Activated naive CD4-positive, alpha-beta T cell (primary cell): ENCODE measurements around the gene TNFSF8.

Source experiments
- DNase-seq, 4 experiments: peaks; one replicate each; lab custom pipeline; 2025; lab: John Stamatoyannopoulos, UW

TNFSF8 gene, protein sequence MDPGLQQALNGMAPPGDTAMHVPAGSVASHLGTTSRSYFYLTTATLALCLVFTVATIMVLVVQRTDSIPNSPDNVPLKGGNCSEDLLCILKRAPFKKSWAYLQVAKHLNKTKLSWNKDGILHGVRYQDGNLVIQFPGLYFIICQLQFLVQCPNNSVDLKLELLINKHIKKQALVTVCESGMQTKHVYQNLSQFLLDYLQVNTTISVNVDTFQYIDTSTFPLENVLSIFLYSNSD

DNA sequence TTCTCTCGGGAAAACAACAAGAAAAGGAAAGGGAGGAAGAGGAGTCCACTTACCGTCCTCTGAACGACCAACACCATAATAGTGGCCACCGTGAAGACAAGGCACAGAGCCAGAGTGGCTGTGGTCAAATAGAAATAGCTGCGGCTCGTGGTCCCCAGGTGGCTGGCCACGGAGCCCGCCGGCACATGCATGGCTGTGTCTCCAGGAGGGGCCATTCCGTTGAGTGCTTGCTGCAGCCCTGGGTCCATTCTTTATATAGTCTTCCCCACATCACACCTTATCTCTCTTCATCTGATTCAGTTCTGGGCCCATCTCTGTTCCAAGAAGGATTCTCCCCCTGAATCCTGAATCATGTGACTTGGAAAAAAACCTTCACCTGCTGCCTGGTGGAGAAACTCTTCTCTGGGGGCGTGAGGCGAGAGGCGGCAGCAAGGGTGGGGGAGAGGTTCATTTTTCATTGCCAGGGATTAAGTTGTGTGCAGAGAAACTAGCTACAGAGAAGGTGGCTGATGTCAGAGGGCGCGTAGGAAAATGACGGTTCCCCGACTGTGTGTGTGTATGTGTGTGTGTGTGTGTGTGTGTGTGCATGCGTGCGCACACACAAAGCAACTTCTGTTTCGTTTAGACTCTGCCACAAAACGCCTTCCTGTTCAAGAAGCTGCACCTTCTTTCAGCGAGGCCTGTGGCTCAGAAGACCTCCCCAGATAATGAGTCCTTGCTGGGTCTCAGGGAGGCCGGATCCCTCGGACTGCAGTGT lies at the start of gene TNFSF8:
TSS of gene TNFSF8 (minus strand) at position 536 of the 757 bp plus-strand sequence. CDS start at position 248, 288 bp downstream.
- peak; percentile 9 to 62 (median 45) for DNase-seq

DNA sequence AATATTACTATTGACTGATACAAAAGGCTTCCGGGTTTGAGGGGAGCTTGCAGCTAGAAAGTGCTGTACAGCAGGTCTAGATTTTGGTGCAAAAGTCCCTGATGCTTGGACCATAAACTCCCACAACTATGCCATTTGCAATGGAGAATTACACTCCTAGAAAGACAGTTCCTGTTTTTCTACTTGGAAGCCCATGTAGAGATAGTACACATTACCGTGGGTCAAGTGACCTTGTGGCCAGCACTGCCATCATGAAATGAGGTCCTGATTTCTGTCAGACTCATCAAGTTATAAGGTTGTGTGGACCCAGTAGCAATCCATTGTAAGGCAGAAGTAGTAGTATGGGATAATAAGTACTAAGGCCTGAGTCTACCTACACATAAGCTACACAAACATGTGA lies 42.8 kb upstream of the TNFSF8 start:
- no peak for DNase-seq

DNA sequence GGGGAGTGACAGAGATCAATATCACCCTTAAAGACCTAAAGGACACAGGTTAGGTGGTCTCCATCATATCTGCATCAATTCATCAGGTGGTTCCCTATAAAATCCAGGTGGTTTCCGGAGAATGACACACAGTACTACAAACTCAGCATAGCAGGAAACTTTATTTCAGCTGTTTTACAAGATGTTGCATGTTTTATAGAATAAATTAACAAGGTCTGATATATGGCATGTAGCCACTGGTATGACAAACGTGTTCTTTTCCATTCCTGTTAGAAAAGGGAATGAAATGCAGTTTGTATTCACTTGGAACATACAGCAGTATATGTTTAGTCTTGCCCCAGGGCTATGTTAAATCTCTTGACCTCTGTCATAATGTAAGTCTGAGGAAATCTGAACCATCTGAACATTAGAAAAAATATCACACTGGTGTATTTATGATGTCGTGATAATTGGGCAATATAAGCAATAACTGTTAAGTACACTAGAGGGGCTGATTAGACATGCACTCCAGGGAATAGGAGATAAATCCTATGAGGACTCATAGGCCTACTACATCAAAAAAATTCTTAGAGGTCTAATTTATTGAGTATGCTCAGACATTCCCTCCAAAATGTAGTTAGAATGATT lies 42.2 kb upstream of the TNFSF8 start:
- no peak for DNase-seq

DNA sequence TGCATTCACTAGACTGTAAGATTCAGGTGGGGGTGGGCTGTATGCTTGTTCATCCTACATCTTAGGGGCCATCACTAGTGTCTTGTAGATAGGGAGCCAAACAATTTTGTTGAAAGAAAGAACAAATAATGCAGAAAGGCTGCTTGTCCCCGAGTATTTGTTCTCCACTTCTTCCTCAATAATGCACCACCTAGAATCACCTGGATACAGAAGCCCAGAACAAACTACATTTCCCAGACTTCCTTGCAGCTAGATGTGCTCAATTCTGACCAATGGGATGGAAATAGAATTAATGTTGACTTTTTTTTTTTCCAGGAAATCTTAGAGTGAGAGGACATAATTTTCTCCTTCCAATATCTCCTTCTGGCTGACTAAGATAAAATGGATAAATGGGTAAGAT lies 38.9 kb upstream of the TNFSF8 start:
- DNase-seq: no peak

DNA sequence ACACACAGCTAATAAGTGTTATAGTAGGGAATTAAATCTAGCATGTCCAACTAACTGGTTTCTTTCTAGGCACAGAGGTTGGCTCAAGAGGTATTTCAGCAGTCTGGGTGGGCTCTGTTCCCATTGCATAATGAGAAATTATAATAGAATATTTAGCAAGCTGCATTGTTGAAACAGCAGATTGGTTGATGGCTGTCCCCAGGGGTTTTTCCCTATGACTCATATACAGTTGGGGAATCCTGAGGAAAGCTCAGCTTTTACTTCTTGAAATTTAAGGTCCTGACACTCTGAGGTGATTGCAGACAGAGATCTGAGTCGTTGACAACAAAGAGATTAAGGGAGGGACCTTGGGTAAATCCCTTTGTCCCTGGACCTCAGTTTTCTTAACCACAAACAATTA lies 38.3 kb upstream of the TNFSF8 start:
- no peak for DNase-seq

DNA sequence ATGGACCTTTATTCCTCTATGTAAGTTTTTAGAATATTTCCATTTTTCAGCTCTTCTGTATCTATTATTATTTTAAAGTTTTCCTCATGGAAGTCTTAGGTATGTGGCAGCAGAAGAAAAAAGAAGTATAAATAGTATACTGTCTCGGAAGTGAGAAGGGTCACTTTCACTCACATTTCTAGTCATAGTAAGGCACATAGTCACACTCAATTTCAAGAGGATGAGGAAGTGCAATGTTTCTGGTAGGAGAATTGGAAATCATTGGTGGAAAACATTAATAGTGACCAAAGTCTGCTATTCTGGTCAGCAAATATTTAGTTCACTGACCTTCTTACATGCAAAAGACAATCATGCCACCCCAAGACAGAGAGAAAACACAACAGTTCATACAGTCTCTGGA lies 35.2 kb upstream of the TNFSF8 start:
- no peak for DNase-seq

DNA sequence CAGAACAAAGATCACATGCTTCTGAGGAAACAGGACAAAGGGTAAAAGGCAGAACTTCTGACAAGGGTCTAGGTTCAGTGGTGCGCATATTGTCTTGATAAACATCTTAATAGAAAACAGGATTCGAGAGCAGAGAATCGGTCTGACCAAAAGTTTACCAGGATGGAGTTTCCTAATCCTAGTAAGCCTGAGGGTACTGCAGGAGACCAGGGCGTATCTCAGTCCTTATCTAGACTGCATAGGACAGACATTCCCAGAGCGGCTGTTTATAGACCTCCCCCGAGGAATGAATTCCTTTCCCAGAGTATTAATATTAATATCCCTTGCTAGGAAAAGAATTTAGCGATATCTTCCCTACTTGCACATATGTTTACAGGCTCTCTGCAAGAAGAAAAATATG lies 32.4 kb upstream of the TNFSF8 start:
- no peak for DNase-seq

DNA sequence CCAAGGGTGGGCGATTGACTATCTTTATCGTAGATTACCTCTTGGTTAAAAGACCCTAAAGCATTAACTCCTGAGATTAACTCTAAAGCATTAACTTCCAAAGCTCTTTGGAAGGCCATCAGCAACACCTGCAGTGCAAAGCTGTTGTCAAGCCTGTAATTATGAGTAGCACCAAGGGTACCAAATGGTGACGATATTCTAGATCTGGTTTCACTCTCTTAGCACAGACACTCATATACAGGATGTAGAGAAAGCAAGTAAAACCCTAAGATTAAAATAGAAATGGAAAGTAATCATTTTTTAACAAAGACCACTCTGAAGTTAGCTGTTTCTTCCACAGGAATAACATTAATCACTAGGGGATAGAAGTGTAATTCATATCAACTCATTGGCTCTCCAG lies 29.9 kb upstream of the TNFSF8 start:
- DNase-seq: no peak

DNA sequence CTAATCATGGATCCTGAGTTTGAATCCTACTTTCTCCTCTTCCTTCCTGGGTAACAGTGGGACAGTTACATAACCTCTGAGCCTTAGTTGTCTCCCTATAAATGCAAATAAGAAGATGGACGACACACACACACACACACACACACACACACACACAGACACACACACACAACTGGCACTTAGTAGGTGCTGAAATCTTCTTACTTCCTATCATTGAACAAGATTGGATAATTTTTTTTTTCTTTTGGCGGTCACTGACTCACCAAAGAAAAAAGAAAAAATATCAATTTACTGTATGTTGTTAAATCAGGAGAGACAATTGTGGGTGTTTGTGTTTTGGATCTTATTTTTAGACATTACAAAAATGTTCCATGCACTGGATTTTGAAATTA lies 28.4 kb upstream of the TNFSF8 start:
- DNase-seq: no peak

DNA sequence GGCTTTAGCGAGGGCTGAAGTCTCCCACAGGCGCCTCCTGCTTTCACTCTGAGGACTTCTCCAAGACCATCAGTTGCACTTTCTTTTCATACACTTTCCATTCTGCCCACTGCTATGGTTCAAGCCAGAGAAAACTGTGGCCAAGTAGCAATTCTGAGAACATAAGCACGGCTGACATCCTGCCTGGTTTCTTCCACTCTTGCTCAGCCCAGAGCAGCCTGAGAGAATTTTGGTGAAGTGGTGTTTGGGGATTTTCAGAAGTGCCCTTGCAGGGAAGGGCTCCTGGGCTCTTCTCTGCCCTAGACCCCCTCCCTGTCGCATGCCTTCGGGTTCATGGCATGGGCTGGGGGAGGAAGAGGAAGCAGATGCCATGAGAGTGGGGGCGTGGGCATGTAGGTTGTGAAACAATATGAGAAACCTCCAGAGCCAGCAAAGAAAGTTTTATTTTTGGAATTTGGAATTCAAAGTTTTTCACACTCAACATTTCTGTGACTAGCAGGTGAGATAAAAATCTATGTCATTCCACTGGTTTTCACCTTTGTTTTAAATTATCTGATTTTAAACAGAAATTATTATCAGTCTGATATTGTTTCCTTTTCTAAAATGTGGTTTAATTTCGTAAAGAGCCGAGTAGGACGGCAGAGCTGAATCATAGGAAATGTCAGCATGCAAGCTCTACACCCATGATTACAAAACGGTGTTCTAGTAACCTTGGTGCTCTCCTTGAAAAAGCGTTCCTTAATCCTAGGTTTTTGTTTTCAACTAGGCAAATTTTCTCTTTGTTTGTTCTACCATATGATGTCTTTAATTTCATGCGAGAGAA lies 27.8 kb upstream of the TNFSF8 start:
- DNase-seq: no peak

DNA sequence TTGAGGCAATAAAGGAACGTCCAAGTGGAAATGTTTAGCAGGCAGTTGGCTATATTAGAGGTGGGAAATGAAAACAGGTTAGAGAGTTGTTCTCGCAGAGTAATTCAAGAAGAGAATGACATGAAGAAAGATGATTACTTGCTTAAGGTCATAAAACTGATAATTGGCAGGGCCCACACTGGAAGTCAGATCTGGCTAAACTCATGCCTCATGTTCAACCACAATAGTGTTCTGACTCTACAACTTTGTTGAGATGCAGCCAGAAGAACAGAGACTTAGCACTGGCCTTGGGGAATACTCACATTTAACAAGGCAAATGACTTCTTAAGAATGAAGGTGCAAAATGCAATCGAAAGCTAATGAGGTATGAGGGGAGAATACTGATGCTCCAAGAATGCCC lies 27.2 kb upstream of the TNFSF8 start:
- no peak for DNase-seq

DNA sequence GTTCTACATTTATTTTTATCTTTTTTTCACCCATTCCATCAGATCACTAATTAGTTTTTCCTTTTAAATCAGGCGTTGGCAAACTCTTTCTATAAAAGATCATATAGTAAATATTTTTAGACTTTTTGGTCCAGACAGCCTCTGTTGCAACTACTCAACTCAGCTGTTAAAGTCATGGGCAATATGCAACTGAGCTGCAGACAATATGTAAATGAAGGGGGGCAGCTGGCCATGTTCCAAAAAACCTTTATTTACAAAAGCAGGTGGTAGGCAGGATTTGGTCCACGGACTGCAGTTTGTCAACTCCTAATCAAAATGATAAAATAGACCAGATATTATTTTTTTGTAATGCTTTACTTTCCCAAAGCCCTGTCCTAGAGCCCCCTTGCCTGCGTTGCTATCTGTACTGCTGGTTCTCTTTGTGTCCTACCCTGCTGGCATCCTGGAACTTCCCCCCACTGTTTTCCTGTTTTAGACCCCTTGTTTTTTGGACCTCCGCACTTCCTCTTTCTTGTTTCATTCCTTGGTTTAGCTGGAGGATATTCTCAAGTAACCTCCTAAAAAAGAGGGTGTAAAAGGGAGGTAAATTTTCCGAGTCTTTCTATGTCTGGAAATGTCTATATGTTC lies 24.7 kb upstream of the TNFSF8 start:
- DNase-seq: no peak

DNA sequence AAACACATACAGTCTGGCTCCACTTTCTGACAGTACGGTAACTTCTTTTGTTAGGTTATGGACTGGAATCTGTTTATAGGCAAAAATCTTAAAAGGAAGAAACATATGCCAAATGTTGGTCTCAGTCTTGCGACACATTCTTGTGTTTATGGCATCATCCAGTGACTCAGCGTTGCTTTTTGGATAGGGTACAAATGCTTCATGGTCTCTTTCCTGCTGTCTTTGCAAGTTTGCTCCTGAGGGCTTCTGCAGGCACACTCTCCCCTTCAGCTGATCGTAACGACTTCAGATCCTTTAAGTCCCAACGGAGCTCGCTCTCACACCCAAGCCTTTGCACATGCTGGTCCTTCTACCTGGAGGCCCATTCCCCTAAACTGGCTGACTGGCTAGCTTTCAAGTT lies 23.6 kb upstream of the TNFSF8 start:
- no peak for DNase-seq

DNA sequence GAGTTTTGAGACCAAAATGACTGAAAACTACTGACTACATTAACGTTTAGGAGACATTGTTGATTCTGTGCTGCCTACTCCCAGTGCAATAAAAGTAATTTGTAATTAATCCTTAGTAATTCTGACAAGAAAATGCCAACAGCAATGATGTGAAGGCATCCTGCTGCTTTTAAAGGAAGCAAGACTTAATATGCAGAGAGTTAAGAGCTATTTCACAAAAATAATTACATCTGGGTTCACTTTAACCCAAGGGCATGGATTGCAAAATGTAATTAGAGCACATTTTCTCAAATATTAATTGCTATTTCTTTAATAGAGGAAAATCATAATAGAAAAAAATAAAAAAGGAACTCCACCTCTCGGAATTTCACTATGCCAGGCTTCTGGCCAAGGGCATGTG lies 22.7 kb upstream of the TNFSF8 start:
- no peak for DNase-seq

DNA sequence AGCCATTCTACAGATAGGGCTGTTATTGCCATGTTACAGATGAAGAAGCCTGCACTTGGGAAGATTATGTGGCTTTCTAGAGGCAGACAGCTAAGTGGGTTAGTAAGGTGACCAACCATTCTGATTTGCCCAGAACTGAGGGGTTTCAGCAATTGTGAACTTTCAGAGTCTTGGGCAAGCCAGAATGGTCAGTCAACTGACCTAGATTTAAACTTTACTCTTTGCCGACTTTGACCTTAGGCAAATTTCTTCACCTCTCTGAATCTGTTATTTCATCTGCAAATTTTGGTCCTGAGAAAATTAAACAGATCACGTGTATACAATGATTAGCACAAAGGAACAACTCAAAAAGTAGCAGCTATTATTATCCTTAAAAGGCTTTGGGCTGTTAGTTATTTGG lies 20.4 kb upstream of the TNFSF8 start:
- no peak for DNase-seq

DNA sequence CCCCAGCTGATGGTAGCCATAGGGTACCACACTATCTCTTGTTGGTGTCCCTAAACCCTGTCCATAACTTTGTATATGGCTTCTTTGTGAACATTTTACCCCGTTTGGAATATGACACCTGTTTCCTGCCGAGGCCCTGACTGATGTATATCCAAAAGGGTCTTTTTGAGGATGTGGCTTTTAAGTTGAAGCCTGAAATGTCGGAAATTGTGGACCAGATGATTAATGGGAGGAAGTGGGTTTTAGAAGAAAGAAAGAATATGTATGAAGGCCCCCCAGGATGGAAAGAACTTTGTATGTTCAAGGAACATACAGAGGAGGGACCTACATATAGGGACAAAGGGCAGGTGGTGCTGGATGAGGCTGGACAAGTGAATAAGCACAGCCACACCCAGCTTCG lies 16.7 kb upstream of the TNFSF8 start:
- DNase-seq: no peak

DNA sequence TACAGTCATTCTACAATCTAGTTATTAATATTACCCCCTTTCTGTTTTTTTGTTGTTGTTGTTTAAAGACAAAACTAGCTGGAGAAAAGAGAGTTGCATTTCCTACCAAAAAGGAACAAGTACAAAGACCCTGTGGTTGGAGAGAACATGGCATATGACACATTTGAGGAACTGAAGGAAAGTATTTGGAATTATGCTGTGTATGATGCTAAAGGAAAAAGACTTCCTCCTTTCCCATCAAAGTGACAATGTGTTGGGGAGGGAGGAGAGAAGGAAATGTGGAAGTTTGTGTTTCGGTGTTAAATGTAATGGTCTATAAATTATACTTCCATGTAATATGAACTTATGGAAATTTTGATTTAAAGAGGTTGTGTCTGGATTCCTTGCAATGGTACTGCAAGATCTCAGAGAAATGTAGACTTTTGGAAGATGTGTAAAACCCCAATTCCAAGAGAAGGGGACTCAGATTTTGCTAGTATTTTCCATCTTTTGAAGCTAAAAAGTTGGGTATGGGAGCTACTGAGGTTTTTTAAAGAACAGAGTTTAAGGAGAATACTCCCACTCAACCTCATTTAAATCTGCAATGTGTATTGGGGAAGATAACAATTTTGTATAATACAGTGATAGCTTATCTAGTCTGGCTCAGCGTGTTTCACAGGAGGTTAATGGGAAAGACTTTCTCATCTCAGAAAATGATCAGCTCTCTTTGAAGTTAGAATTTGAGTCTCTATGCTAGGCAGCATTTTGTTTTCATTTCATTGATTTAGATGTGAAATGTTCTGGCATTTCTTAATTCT lies 15.4 kb upstream of the TNFSF8 start:
- DNase-seq: no peak

DNA sequence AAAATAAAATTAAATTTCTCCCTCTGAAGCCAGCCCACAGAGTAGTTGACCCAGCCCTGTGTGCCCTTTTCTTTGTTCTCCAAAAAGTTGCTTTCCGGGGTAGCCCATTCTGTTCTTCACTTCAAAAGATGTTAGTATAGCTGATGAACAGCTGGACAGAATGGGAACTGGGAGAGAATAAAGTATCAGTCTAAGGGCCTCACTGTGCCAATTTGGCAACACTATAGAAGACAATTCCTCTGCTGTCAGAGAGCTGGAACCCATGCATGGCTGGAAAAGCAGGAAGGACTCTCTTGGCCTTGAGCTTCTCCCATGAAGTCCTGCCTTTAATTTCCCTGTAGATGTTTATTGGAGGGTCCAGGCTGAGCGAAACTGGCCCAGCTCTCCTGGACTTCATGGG lies 11.0 kb upstream of the TNFSF8 start:
- DNase-seq: no peak

DNA sequence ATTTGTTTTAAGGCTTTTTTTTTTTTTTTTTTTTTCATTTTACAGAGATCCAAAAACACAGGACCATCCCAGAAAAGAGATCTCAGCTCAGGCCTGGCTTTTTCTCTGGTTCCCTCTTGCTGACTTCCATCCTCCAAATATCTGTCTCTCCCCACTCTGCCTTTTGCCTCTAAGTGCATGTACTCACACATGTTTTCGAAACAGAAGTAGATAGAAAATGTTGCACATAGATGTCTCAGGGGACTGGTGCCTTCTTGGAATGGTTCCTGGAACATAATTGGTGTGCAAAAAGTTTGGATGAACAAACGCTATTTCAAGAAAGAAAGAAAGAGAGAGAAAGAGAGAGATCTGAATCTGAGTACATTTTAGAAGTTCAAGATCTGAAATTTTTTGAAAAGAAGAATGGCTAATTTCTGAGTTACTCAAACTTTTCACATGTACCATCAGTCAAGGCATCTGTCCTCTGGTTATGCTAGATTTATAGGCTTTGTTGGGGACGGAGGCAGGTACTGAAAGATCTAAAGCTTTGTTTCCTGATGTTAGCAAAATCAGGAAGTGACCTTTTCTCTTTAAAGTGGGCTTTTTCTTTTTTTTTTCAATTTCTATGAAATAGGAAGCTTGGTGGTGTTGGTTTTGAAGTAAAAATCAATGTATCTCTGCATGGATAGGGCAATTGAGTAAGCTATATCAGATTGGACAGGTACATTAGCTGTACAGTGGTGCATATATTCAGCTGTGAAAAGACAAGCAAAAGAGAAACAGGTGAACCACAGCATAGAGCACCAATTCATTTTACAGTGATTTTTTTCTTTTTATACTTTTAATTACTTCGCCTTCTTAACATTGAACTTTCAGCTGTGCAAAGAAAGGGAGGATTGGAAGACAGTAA lies 8.5 kb upstream of the TNFSF8 start:
- no peak for DNase-seq

DNA sequence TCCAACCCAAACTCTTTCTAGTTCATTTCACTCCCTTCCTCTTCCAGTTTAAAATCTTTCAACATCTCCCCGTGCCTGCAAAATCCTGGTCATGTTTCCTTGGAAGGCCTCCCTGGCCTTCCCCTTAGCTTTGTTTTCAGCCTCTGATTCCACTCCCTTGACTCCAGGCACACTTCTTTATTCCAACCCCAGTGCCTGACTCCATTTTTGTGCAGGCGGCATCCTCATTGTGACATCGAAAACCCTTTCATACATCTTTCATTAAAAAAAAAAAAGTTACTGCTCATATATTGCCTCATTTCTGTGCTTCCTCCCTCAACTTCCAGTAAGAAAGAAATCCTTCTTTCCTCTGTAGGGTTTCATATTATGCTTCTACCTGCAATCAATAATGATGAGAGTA lies 7.1 kb upstream of the TNFSF8 start:
- no peak for DNase-seq
